GM10248 (cell line): ENCODE results near the gene ADIRF.

Source experiments
- CTCF ChIA-PET: fragments of 300-600 bp; sonication (Branson Sonifier 250); formaldehyde crosslinking; extraction: SDS; loops from one replicate; lab custom pipeline; 2021; ENCODE audit warnings: antibody characterized with exemption; lab: Yijun Ruan, JAX
- POLR2A ChIA-PET: fragments of 350-650 bp; sonication (Branson Sonifier 250); formaldehyde crosslinking; extraction: SDS; loops from one replicate; lab custom pipeline; 2020; ENCODE audit warnings: antibody characterized with exemption; lab: Yijun Ruan, JAX
- DNase-seq: peaks from one replicate; pipeline ENCODE4 v3.0.0; 2012; ENCODE audit errors: extremely low spot score
- TF ChIP-seq, protein P1 (sequence below): IDR thresholded peaks from 2 replicates; pipeline ENCODE4 v1.5.1; 2012; ENCODE audit warnings: mild to moderate bottlenecking, low read depth; ENCODE audit errors: extremely low read depth, missing control alignments, control extremely low read depth

ADIRF gene

DNA sequence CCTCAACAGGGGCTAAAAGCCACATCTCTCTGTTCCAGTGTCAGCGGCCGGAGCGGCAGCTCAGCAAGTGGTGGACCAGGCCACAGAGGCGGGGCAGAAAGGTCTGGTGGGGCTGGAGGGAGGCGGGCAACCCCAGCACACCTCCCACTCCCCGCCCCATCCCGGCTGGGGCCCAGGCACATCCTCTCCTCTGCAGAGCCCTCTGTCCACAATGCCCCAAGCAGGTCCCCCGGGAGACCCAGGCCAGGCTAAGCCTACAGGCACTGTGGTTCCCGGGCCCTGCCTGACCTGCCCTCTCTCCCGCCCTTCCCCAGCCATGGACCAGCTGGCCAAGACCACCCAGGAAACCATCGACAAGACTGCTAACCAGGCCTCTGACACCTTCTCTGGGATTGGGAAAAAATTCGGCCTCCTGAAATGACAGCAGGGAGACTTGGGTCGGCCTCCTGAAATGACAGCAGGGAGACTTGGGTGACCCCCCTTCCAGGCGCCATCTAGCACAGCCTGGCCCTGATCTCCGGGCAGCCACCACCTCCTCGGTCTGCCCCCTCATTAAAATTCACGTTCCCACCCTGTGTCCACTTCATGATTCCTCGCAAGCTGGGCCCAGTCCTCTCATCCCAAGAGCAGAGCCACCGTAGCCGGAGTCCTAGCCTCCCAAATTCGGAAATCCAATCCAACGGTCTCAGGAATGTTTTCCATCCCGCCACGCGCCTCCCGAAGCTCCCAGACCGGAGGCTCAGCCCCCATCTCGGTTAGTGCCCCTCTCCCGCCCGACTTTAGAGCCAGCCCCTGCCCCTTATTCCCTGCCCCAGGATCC is 2.1 kb downstream of the ADIRF start:
- peak; percentile 27 for DNase-seq
- POLR2A ChIA-PET, result interaction anchor here (0.6 kb wide), 1 partner anchor 590 kb away, joined by 12 read pairs; no protein-coding TSS in a partner anchor
- TF ChIP-seq, protein P1, sequence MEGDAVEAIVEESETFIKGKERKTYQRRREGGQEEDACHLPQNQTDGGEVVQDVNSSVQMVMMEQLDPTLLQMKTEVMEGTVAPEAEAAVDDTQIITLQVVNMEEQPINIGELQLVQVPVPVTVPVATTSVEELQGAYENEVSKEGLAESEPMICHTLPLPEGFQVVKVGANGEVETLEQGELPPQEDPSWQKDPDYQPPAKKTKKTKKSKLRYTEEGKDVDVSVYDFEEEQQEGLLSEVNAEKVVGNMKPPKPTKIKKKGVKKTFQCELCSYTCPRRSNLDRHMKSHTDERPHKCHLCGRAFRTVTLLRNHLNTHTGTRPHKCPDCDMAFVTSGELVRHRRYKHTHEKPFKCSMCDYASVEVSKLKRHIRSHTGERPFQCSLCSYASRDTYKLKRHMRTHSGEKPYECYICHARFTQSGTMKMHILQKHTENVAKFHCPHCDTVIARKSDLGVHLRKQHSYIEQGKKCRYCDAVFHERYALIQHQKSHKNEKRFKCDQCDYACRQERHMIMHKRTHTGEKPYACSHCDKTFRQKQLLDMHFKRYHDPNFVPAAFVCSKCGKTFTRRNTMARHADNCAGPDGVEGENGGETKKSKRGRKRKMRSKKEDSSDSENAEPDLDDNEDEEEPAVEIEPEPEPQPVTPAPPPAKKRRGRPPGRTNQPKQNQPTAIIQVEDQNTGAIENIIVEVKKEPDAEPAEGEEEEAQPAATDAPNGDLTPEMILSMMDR, result no peak
- CTCF ChIA-PET, result interaction anchor here (0.7 to 15.9 kb wide), 9 partner anchors 9 to 28 kb away, joined by 3 to 238 read pairs (median 3); partner anchors contain the start of genes MMRN2 and SNCG

DNA sequence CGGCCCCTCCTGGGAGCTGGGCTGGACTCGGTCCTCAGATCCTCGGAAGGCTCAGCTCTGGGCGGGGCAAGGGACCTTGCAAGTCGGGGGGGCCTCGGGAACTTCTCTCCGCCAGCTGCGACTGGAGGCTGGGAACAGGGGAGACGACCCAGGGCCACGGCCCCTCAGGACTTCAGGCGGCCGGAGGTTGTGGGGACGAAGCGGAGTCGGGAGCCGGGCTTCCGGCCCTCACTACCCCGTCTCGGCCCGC is 2.6 kb downstream of the ADIRF start:
- TF ChIP-seq, protein P1, result no peak
- CTCF ChIA-PET, result interaction anchor here (0.7 to 15.9 kb wide), 7 partner anchors 8 to 28 kb away, joined by 3 to 238 read pairs (median 3); partner anchors contain the start of gene MMRN2
- no peak for DNase-seq
- POLR2A ChIA-PET, result interaction anchor here (0.6 kb wide), 1 partner anchor 589 kb away, joined by 12 read pairs; no protein-coding TSS in a partner anchor

DNA sequence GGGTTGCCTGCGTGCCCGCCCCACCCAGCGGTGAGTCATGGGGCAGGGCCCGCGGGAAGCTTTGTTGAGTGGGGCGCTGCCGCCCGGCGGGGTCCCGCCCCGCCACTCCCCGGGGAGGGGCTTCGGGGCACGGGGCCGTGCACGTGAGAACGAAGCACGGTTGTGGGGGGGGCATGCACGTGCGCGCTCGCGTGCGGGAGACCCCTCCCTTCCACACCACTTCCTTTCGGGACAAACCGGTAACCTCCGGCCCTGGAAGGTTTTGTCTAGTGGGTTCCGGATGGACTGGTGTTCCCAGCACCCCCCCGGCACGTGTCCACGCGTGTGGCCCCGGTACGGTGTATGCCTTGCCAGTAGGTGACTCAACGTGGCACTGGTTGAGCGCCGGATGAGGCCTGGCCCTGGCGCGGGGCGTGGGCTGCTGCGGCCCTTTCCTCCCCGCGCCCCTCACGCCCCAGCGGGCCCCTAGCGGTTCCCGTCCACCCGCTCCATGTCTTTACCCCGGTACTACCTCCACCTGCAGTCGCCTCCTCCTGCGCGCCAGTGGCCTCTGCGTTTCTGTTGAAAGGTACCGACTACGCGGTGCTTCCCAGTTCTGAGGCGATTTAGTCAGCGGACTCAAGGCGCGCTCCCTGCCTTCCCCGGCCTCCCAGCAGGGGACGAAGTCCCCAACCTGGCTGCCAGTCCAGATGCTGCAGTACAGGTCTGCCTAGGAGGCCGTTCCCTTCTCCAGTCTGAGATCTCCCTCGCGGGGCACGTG is 3.1 kb downstream of the ADIRF start:
- TF ChIP-seq, protein P1, result no peak
- peak; percentile 89 for DNase-seq
- CTCF ChIA-PET, result interaction anchor here (0.7 to 15.9 kb wide), 7 partner anchors 8 to 29 kb away, joined by 3 to 238 read pairs (median 3); partner anchors contain the start of gene MMRN2
- POLR2A ChIA-PET, result no interaction called here

DNA sequence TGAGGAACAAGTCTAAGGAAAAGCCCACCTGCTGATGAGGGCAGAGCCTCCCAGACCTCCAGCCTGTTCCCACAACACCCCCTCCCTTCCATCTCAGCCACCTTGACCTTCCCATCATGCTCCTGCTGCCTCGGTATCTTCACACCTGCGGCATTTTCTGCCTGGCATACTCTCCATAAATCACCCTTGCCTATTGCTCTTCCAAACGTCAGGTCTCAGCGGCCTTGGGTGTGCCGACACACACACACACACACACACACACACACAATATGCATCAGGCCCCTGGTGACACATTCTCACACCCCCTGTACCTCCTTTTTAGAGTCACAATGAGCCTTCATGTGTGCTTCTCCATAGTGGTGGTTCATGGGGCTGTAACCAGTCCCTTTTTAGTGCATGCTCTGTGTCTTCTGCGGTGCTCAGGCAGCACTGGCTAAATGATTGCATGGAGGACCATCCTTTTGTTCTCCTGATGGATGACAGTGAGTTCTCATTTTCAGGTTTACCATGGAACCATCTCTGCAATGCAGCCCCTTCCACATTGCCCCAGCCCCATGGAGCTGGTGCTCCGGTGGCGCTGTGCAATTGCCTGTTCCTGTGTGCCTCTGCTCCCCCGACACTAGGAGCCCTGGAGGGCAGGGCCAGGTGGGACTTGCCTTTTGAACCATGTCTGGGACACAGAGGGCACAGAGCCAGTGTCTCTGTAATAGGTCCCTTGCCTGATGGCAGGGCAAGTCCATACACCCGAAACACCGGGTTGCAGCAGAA is 4.5 kb downstream of the ADIRF start:
- TF ChIP-seq, protein P1, result no peak
- ChIA-PET CTCF (no interaction called here), POLR2A (no interaction called here)
- no peak for DNase-seq

DNA sequence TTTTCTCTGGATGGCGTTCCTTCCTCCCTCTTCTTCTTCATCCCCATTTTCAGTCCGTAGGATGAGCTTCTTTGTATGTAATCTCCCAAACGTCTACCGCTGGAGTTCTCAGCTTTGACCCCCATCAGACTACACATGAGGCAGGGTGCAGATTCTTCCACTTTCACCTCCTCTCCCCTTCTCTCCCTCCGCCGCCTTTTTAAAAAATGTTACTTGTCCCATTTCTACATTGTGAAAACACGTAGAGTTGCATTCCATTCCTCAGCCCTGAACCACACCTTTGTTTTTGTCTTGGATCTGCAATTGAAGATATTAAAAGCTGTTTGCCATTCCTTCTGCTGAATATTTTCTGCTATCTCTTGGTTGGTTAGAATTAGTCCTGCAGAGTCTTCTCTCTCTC is 6.2 kb downstream of the ADIRF start:
- TF ChIP-seq, protein P1, result no peak
- ChIA-PET CTCF (interaction anchor here (1.1 kb wide), 1 partner anchor 13 kb away, joined by 3 read pairs; no protein-coding TSS in a partner anchor), POLR2A (no interaction called here)
- no peak for DNase-seq
